ENCODE measurements around the gene KCNQ1OT1.

Gene KCNQ1OT1

DNA sequence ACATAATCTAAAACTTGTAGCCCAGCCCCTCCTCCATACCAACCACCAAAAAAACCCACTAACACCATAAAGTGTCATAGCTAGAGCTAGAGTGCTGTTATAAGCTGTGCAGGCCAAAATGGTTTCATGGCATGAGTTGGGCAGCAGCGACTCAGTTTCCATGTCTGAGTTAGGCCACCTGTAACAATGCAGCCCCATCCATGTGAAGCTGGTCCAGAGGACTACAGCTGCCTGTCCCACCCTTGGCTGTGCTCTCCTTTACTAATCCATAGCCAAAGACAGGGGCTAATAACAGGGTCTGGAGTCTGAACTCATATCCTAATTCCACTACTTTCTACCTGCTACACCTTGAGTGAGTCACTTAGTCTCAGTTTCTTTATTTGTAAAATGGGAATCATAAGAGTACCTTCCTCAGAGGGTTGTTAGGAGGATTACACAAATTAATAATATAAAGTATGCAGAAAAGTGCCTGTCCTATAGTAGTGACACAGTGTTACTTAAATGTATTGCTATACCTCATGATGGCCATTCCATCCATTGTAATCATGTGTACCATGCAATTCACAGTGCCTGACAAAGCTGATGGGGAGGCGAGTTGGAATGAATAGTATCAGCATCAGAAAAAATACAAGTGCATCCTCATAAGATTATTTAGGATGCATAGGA lies 20.6 kb downstream of the KCNQ1OT1 start:
- H3K79me2 ChIP-seq (ENCODE audit: low read length), result peaks cover 45% of the 10 kb centered on the region

GRCh38 chr11:2678396-2678795 lies 21.4 kb downstream of the KCNQ1OT1 start:
- Histone ChIP-seq H4K20me1 (ENCODE audit: insufficient read depth, low read length) (peaks cover 53% of the 10 kb centered on the region), H3K79me2 (ENCODE audit: low read length) (peaks cover 46% of the 10 kb centered on the region), H2AFZ (ENCODE audit: low read depth, low read length) (no peak overlapping the region), H3K4me1 (ENCODE audit: low read length) (peaks cover 59% of the 10 kb centered on the region), H3K27me3 (ENCODE audit: low read depth, low read length) (no peaks in the 10 kb centered on the region), H3K4me3 (ENCODE audit: low read length) (no peak overlapping the region), H3K9me3 (ENCODE audit: insufficient read depth, low read length) (no peaks in the 10 kb centered on the region), H3K36me3 (replicated peaks; ENCODE audit: low read depth, low read length) (no peaks in the 10 kb centered on the region), H3K27ac (ENCODE audit: low read length) (no peak overlapping the region), H3K4me2 (ENCODE audit: low read length) (no peak overlapping the region), H3K9ac (ENCODE audit: low read length) (no peak overlapping the region)
- TF ChIP-seq CTCF (IDR thresholded peaks at IDR 0.05; ENCODE audit: low read depth, low read length) (no peak), EZH2phosphoT487 (IDR thresholded peaks at IDR 0.05; ENCODE audit: low read depth) (no peak)

More for the DNA sequence above, 20.6 kb downstream of the KCNQ1OT1 start:
- H4K20me1 ChIP-seq (ENCODE audit: insufficient read depth, low read length), result peaks cover 58% of the 10 kb centered on the region
- TF ChIP-seq CTCF (IDR thresholded peaks at IDR 0.05; ENCODE audit: low read depth, low read length), result no peak
- no peak for TF ChIP-seq EZH2phosphoT487 (IDR thresholded peaks at IDR 0.05; ENCODE audit: low read depth)
- no peak overlapping the region for H3K9ac ChIP-seq (ENCODE audit: low read length)
- no peak overlapping the region for H3K27ac ChIP-seq (ENCODE audit: low read length)
- no peak overlapping the region for H3K4me2 ChIP-seq (ENCODE audit: low read length)
- no peaks in the 10 kb centered on the region for H3K36me3 ChIP-seq (replicated peaks; ENCODE audit: low read depth, low read length)
- peaks cover 66% of the 10 kb centered on the region for H3K4me1 ChIP-seq (ENCODE audit: low read length)
- H3K27me3 ChIP-seq (ENCODE audit: low read depth, low read length), result no peaks in the 10 kb centered on the region
- no peak overlapping the region for H2AFZ ChIP-seq (ENCODE audit: low read depth, low read length)
- no peak overlapping the region for H3K4me3 ChIP-seq (ENCODE audit: low read length)
- no peaks in the 10 kb centered on the region for H3K9me3 ChIP-seq (ENCODE audit: insufficient read depth, low read length)

GRCh38 chr11:2677127-2677526 lies 22.7 kb downstream of the KCNQ1OT1 start:
- TF ChIP-seq EZH2phosphoT487 (IDR thresholded peaks at IDR 0.05; ENCODE audit: low read depth) (no peak), CTCF (IDR thresholded peaks at IDR 0.05; ENCODE audit: low read depth, low read length) (no peak)
- H2AFZ ChIP-seq (ENCODE audit: low read depth, low read length), result no peak overlapping the region
- H3K9me3 ChIP-seq (ENCODE audit: insufficient read depth, low read length), result no peaks in the 10 kb centered on the region
- H3K27me3 ChIP-seq (ENCODE audit: low read depth, low read length), result no peaks in the 10 kb centered on the region
- H3K4me2 ChIP-seq (ENCODE audit: low read length), result peak overlapping the region; percentile 51
- H3K79me2 ChIP-seq (ENCODE audit: low read length), result peaks cover 50% of the 10 kb centered on the region
- no peaks in the 10 kb centered on the region for H3K36me3 ChIP-seq (replicated peaks; ENCODE audit: low read depth, low read length)
- H3K4me3 ChIP-seq (ENCODE audit: low read length), result peak overlapping the region; percentile 19; the same call in 1 of the 2 replicates
- H4K20me1 ChIP-seq (ENCODE audit: insufficient read depth, low read length), result peaks cover 53% of the 10 kb centered on the region
- H3K4me1 ChIP-seq (ENCODE audit: low read length), result peaks cover 47% of the 10 kb centered on the region
- H3K9ac ChIP-seq (ENCODE audit: low read length), result no peak overlapping the region
- peak overlapping the region; percentile 12; the same call in 1 of the 2 replicates for H3K27ac ChIP-seq (ENCODE audit: low read length)

DNA sequence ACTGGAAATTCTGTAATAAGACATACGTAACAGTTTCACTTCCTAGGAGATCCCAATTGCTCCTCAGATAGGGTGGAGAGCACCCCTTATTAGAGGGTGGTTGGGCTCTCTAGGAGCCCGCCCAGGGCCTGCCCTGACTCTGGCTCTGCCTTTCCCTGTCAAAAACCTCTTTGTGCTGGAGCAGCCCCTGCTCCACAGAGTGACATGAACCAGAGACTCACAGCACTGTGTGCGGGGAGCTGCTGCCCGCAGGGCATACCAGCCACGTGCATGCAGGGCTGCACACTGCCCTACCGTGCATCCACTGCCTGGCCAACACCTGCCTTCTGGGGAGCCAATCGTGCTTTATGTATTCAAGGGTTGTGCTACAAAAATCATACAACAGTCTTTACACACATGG lies 24.3 kb downstream of the KCNQ1OT1 start:
- Histone ChIP-seq H3K36me3 (replicated peaks; ENCODE audit: low read depth, low read length) (no peaks in the 10 kb centered on the region), H2AFZ (ENCODE audit: low read depth, low read length) (no peak overlapping the region), H3K4me3 (ENCODE audit: low read length) (no peak overlapping the region), H3K79me2 (ENCODE audit: low read length) (peaks cover 44% of the 10 kb centered on the region), H3K9ac (ENCODE audit: low read length) (no peak overlapping the region), H4K20me1 (ENCODE audit: insufficient read depth, low read length) (peaks cover 63% of the 10 kb centered on the region), H3K27ac (ENCODE audit: low read length) (no peak overlapping the region), H3K4me2 (ENCODE audit: low read length) (no peak overlapping the region), H3K4me1 (ENCODE audit: low read length) (peaks cover 33% of the 10 kb centered on the region), H3K27me3 (ENCODE audit: low read depth, low read length) (no peaks in the 10 kb centered on the region), H3K9me3 (ENCODE audit: insufficient read depth, low read length) (no peaks in the 10 kb centered on the region)
- TF ChIP-seq CTCF (IDR thresholded peaks at IDR 0.05; ENCODE audit: low read depth, low read length) (no peak), EZH2phosphoT487 (IDR thresholded peaks at IDR 0.05; ENCODE audit: low read depth) (no peak)

All from OCI-LY3 (cell line).